Activated CD8-positive, alpha-beta memory T cell treated with anti-CD3 and anti-CD28 coated beads for 48 hours (primary cell): ENCODE results near the gene ADARB1.
A peak's percentile ranks its signal among the peaks of the same experiment; 100 is the strongest.

Source experiments
- DNase-seq, 3 experiments: peaks; one replicate each; pipeline ENCODE4 v3.0.0-alpha.2; 2020; ENCODE audit warnings: low read depth in 2 of 3, low spot score in 2 of 3

Gene ADARB1

GRCh38 chr21:45223236-45224185 lies 149.1 kb downstream of the ADARB1 start:
- DNase-seq: no peak

GRCh38 chr21:45224189-45224938 lies 150.0 kb downstream of the ADARB1 start:
- DNase-seq: no peak

- no peak for DNase-seq
Observed at GRCh38 chr21:45225041-45225740, 150.8 kb downstream of the ADARB1 start.

GRCh38 chr21:45225741-45226327 lies 151.5 kb downstream of the ADARB1 start:
- DNase-seq: no peak

GRCh38 chr21:45226540-45227326 lies 152.4 kb downstream of the ADARB1 start:
- no peak for DNase-seq

GRCh38 chr21:45227735-45228134 lies 153.4 kb downstream of the ADARB1 start:
- DNase-seq: no peak

- DNase-seq: peak in 2 of 3 experiments; percentile 52 to 58
Observed at GRCh38 chr21:45228171-45228641, 153.8 kb downstream of the ADARB1 start.

- DNase-seq: no peak
Observed at GRCh38 chr21:45228656-45229240, 154.4 kb downstream of the ADARB1 start.

- no peak for DNase-seq
Observed at GRCh38 chr21:45231705-45232104, 157.3 kb downstream of the ADARB1 start.

- no peak for DNase-seq
Observed at GRCh38 chr21:45234127-45234526, 159.7 kb downstream of the ADARB1 start.

- no peak for DNase-seq
Observed at GRCh38 chr21:45234965-45235364, 160.6 kb downstream of the ADARB1 start.

- DNase-seq: no peak
Observed at GRCh38 chr21:45235488-45235887, 161.1 kb downstream of the ADARB1 start.

- DNase-seq: no peak
Observed at GRCh38 chr21:45236481-45236880, 162.1 kb downstream of the ADARB1 start.

GRCh38 chr21:45237401-45237800 lies 163.0 kb downstream of the ADARB1 start:
- no peak for DNase-seq

GRCh38 chr21:45241357-45241756 lies 167.0 kb downstream of the ADARB1 start:
- no peak for DNase-seq

- no peak for DNase-seq
Observed at GRCh38 chr21:45243603-45244002, 169.2 kb downstream of the ADARB1 start.

- DNase-seq: no peak
Observed at GRCh38 chr21:45244799-45245340, 170.5 kb downstream of the ADARB1 start.

GRCh38 chr21:45246386-45247320 lies 172.3 kb downstream of the ADARB1 start:
- DNase-seq: no peak
